HG03064 (cell line): ENCODE data around the gene OTOA.
"Not testable (repeated sequence)": the region's sequence is repeated elsewhere in the genome, so short reads cannot be mapped to it uniquely, and the experiment has no call there.

ENCODE experiments used
- ATAC-seq: cut with Tn5 transposase; IDR thresholded peaks from one replicate; pipeline ENCODE4 v1.9.1; 2021; ENCODE audit warnings: low read depth; ENCODE audit not compliant: unreplicated experiment

Gene OTOA

GRCh38 chr16:21639493-21639892 lies 24.3 kb upstream of the OTOA start:
- no peak for ATAC-seq

GRCh38 chr16:21641916-21642315 lies 21.9 kb upstream of the OTOA start:
- ATAC-seq, result no peak

GRCh38 chr16:21642861-21643260 lies 20.9 kb upstream of the OTOA start:
- ATAC-seq, result no peak

GRCh38 chr16:21643785-21644184 lies 20.0 kb upstream of the OTOA start:
- no peak for ATAC-seq

GRCh38 chr16:21644674-21645073 lies 19.1 kb upstream of the OTOA start:
- ATAC-seq, result no peak

- no peak for ATAC-seq
Observed at GRCh38 chr16:21645261-21645721, 18.5 kb upstream of the OTOA start.

- no peak for ATAC-seq
Observed at GRCh38 chr16:21646091-21646490, 17.7 kb upstream of the OTOA start.

- peak; percentile 76 for ATAC-seq
Observed at GRCh38 chr16:21646721-21647561, 16.8 kb upstream of the OTOA start.

- no peak for ATAC-seq
Observed at GRCh38 chr16:21647562-21648164, 16.1 kb upstream of the OTOA start.

GRCh38 chr16:21649826-21650406 lies 13.9 kb upstream of the OTOA start:
- not testable (repeated sequence) for ATAC-seq

GRCh38 chr16:21650521-21650920 lies 13.2 kb upstream of the OTOA start:
- no peak for ATAC-seq

- no peak for ATAC-seq
Observed at GRCh38 chr16:21651515-21651914, 12.3 kb upstream of the OTOA start.

GRCh38 chr16:21652453-21652852 lies 11.3 kb upstream of the OTOA start, which contains the start of gene IGSF6:
IGSF6 (minus strand) TSS chr16:21652608; CDS start chr16:21652598, 10 bp downstream.
- ATAC-seq, result no peak

GRCh38 chr16:21653571-21653970 lies 10.2 kb upstream of the OTOA start:
- ATAC-seq, result no peak

- no peak for ATAC-seq
Observed at GRCh38 chr16:21654466-21654865, 9.3 kb upstream of the OTOA start.

GRCh38 chr16:21654881-21655280 lies 8.9 kb upstream of the OTOA start:
- ATAC-seq, result no peak

- ATAC-seq, result no peak
Observed at GRCh38 chr16:21656795-21657768, 6.7 kb upstream of the OTOA start.

- ATAC-seq, result no peak
Observed at GRCh38 chr16:21659124-21659523, 4.6 kb upstream of the OTOA start.

GRCh38 chr16:21664801-21665492 lies 1.2 kb downstream of the OTOA start:
- ATAC-seq, result no peak

GRCh38 chr16:21666772-21667171 lies 3.0 kb downstream of the OTOA start:
- no peak for ATAC-seq
